ENCODE data around the gene SLC48A1.
A peak's percentile ranks its signal among the peaks of the same experiment; 100 is the strongest.

The SLC48A1 gene

DNA sequence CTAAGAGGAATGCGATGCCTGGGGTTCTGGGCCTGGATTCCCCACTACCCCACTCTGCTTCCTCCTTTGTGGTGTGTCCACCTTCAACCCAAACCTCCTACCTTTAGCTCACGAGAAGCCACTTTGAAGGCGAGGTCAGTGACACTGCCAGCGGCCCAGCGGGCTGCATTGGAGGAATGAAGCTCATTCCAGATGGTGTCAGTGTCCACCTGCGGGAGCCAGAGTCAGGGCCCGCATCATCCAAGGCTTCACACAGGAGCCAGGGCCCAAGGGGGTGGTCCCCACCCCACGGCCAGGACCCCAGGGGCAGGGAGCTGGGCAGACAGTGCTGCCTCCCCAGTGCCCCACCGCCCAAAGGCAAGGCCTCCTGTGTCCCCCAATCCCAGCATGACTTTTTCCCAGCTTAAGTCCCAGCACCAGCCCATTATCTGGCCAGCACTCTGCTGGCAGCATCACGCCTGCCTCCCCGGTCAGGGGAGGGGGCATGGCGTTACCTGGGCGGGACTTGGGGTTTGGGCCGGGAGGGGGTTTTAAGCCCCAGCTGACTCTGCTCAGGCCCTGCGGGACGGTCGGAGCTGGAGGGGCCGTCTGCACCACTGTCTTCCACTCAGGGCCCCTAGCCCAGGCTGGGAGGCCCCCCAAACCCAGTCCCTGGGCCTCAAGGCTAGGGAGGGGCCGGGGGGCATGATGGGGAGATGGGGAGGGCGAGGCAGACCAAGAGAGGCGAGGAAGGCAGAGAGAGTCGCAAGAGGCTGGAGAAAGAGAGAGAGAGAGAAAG lies 16.9 kb downstream of the SLC48A1 start:
- Histone ChIP-seq H3K23ac (ENCODE audit: low read depth, low read length, poor library complexity) (no peak overlapping the region), H2BK12ac (ENCODE audit: low read length) (no peak overlapping the region), H3K9me3 (replicated peaks in 1 of 2; ENCODE audit: control insufficient read depth in 2 of 2, insufficient read depth in 1 of 2, low read depth in 1 of 2, low read length in 2 of 2) (no peaks in the 10 kb centered on the region), H4K8ac (ENCODE audit: low read depth, low read length) (no peak overlapping the region), H3K36me3 (replicated peaks in 1 of 2; ENCODE audit: control insufficient read depth in 2 of 2, insufficient read depth in 2 of 2, low read length in 2 of 2) (peaks cover 53 to 96% of the 10 kb centered on the region in 2 donors), H2AFZ (ENCODE audit: low read length) (no peak overlapping the region), H3K4me1 (ENCODE audit: control insufficient read depth in 2 of 2, insufficient read depth in 1 of 2, low read depth in 1 of 2, low read length in 2 of 2) (no peaks in the 10 kb centered on the region), H3K27ac (replicated peaks; ENCODE audit: low read length) (no peak overlapping the region), H2BK5ac (ENCODE audit: low read length) (no peak overlapping the region), H3K4me2 (ENCODE audit: insufficient read depth, low read length, poor library complexity, severe bottlenecking) (no peak overlapping the region), H2AK5ac (ENCODE audit: low read depth, low read length) (no peak overlapping the region), H3K4ac (ENCODE audit: low read length) (no peak overlapping the region), H3K4me3 (ENCODE audit: low read length in 2 of 2) (no peak overlapping the region), H3K27me3 (ENCODE audit: control insufficient read depth in 3 of 3, insufficient read depth in 3 of 3, low read depth in 1 of 3, low read length in 3 of 3) (no peaks in the 10 kb centered on the region), H2BK15ac (ENCODE audit: low read length) (no peak overlapping the region), H3K14ac (ENCODE audit: low read length) (no peak overlapping the region), H4K91ac (ENCODE audit: low read depth, low read length, poor library complexity) (no peak overlapping the region), H3K9ac (ENCODE audit: low read depth, low read length, poor library complexity) (no peak overlapping the region), H3K18ac (ENCODE audit: low read length) (no peak overlapping the region), H3K79me1 (ENCODE audit: low read depth, low read length) (no peaks in the 10 kb centered on the region), H2BK120ac (ENCODE audit: low read depth, low read length) (no peak overlapping the region)
- WGBS, 2 donors (ENCODE audit: extremely low coverage in 2 of 2, insufficient read length in 2 of 2, insufficient replicate concordance in 1 of 2), result no CpG with 5 or more reads among the region's 22 CpGs
- no peak for DNase-seq (ENCODE audit: low spot score)

GRCh38 chr12:47790676-47791350 lies 17.8 kb downstream of the SLC48A1 start:
- Histone ChIP-seq H3K79me1 (ENCODE audit: low read depth, low read length) (no peaks in the 10 kb centered on the region), H3K36me3 (replicated peaks in 1 of 2; ENCODE audit: control insufficient read depth in 2 of 2, insufficient read depth in 2 of 2, low read length in 2 of 2) (peaks cover 51 to 96% of the 10 kb centered on the region in 2 donors), H4K91ac (ENCODE audit: low read depth, low read length, poor library complexity) (no peak overlapping the region), H3K27ac (replicated peaks; ENCODE audit: low read length) (no peak overlapping the region), H2BK12ac (ENCODE audit: low read length) (no peak overlapping the region), H3K18ac (ENCODE audit: low read length) (no peak overlapping the region), H3K9ac (ENCODE audit: low read depth, low read length, poor library complexity) (no peak overlapping the region), H3K23ac (ENCODE audit: low read depth, low read length, poor library complexity) (peak overlapping the region; percentile 25), H3K4me2 (ENCODE audit: insufficient read depth, low read length, poor library complexity, severe bottlenecking) (no peak overlapping the region), H3K4me1 (ENCODE audit: control insufficient read depth in 2 of 2, insufficient read depth in 1 of 2, low read depth in 1 of 2, low read length in 2 of 2) (no peaks in the 10 kb centered on the region), H2BK5ac (ENCODE audit: low read length) (peak overlapping the region; percentile 48), H3K4ac (ENCODE audit: low read length) (no peak overlapping the region), H2BK15ac (ENCODE audit: low read length) (no peak overlapping the region), H2BK120ac (ENCODE audit: low read depth, low read length) (no peak overlapping the region), H3K9me3 (replicated peaks in 1 of 2; ENCODE audit: control insufficient read depth in 2 of 2, insufficient read depth in 1 of 2, low read depth in 1 of 2, low read length in 2 of 2) (no peaks in the 10 kb centered on the region), H4K8ac (ENCODE audit: low read depth, low read length) (no peak overlapping the region), H3K27me3 (ENCODE audit: control insufficient read depth in 3 of 3, insufficient read depth in 3 of 3, low read depth in 1 of 3, low read length in 3 of 3) (no peaks in the 10 kb centered on the region), H2AK5ac (ENCODE audit: low read depth, low read length) (no peak overlapping the region), H2AFZ (ENCODE audit: low read length) (no peak overlapping the region), H3K4me3 (ENCODE audit: low read length in 2 of 2) (no peak overlapping the region), H3K14ac (ENCODE audit: low read length) (no peak overlapping the region)
- WGBS, 2 donors (ENCODE audit: extremely low coverage in 2 of 2, insufficient read length in 2 of 2, insufficient replicate concordance in 1 of 2), result no CpG with 5 or more reads among the region's 20 CpGs
- no peak for DNase-seq (ENCODE audit: low spot score)

DNA sequence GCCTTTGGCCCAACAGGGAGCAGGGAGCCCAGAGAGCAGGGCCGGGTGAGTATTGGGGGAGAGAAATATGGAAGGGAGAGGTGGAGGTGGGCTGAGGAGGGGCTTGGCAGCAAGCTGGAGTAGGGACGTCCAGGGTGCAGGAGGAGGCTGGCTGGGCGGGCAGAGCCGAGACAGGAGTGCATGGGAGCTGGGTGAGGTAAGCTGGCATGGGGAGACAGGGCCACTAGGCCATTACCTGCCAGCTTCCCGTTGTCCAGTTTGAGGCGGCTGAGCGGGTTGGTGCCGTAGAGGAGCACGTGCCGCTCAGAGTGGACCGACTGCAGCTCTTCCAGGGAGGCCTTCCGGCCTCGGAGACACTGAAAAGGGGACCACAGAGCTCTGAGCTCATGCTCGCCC lies 18.3 kb downstream of the SLC48A1 start:
- Histone ChIP-seq H3K4me3 (ENCODE audit: low read length in 2 of 2) (no peak overlapping the region), H3K27ac (replicated peaks; ENCODE audit: low read length) (no peak overlapping the region), H3K36me3 (replicated peaks in 1 of 2; ENCODE audit: control insufficient read depth in 2 of 2, insufficient read depth in 2 of 2, low read length in 2 of 2) (peaks cover 46 to 96% of the 10 kb centered on the region in 2 donors), H2BK15ac (ENCODE audit: low read length) (no peak overlapping the region), H3K14ac (ENCODE audit: low read length) (no peak overlapping the region), H3K18ac (ENCODE audit: low read length) (no peak overlapping the region), H3K4ac (ENCODE audit: low read length) (no peak overlapping the region), H3K9ac (ENCODE audit: low read depth, low read length, poor library complexity) (peak overlapping the region; percentile 50), H3K79me1 (ENCODE audit: low read depth, low read length) (no peaks in the 10 kb centered on the region), H4K91ac (ENCODE audit: low read depth, low read length, poor library complexity) (no peak overlapping the region), H2BK12ac (ENCODE audit: low read length) (no peak overlapping the region), H2AFZ (ENCODE audit: low read length) (no peak overlapping the region), H3K4me1 (ENCODE audit: control insufficient read depth in 2 of 2, insufficient read depth in 1 of 2, low read depth in 1 of 2, low read length in 2 of 2) (no peaks in the 10 kb centered on the region), H3K9me3 (replicated peaks in 1 of 2; ENCODE audit: control insufficient read depth in 2 of 2, insufficient read depth in 1 of 2, low read depth in 1 of 2, low read length in 2 of 2) (no peaks in the 10 kb centered on the region), H2BK5ac (ENCODE audit: low read length) (no peak overlapping the region), H3K23ac (ENCODE audit: low read depth, low read length, poor library complexity) (peak overlapping the region; percentile 25), H3K27me3 (ENCODE audit: control insufficient read depth in 3 of 3, insufficient read depth in 3 of 3, low read depth in 1 of 3, low read length in 3 of 3) (no peaks in the 10 kb centered on the region), H3K4me2 (ENCODE audit: insufficient read depth, low read length, poor library complexity, severe bottlenecking) (no peak overlapping the region), H2AK5ac (ENCODE audit: low read depth, low read length) (no peak overlapping the region), H2BK120ac (ENCODE audit: low read depth, low read length) (no peak overlapping the region), H4K8ac (ENCODE audit: low read depth, low read length) (no peak overlapping the region)
- WGBS, 2 donors (ENCODE audit: extremely low coverage in 2 of 2, insufficient read length in 2 of 2, insufficient replicate concordance in 1 of 2), result no CpG with 5 or more reads among the region's 14 CpGs
- no peak for DNase-seq (ENCODE audit: low spot score)

GRCh38 chr12:47791874-47792273 lies 18.8 kb downstream of the SLC48A1 start:
- peaks cover 43 to 95% of the 10 kb centered on the region in 2 donors for H3K36me3 ChIP-seq (replicated peaks in 1 of 2; ENCODE audit: control insufficient read depth in 2 of 2, insufficient read depth in 2 of 2, low read length in 2 of 2)
- no peak overlapping the region for H3K4ac ChIP-seq (ENCODE audit: low read length)
- H3K18ac ChIP-seq (ENCODE audit: low read length), result peak overlapping the region; percentile 45
- no peak for DNase-seq (ENCODE audit: low spot score)
- no peak overlapping the region for H3K4me2 ChIP-seq (ENCODE audit: insufficient read depth, low read length, poor library complexity, severe bottlenecking)
- no peak overlapping the region for H2AFZ ChIP-seq (ENCODE audit: low read length)
- peak overlapping the region; percentile 66 for H3K9ac ChIP-seq (ENCODE audit: low read depth, low read length, poor library complexity)
- H2AK5ac ChIP-seq (ENCODE audit: low read depth, low read length), result no peak overlapping the region
- H2BK12ac ChIP-seq (ENCODE audit: low read length), result no peak overlapping the region
- H2BK15ac ChIP-seq (ENCODE audit: low read length), result no peak overlapping the region
- H3K27ac ChIP-seq (replicated peaks; ENCODE audit: low read length), result no peak overlapping the region
- no peak overlapping the region for H2BK120ac ChIP-seq (ENCODE audit: low read depth, low read length)
- H3K4me3 ChIP-seq (ENCODE audit: low read length in 2 of 2), result no peak overlapping the region
- peak overlapping the region; percentile 86 for H3K23ac ChIP-seq (ENCODE audit: low read depth, low read length, poor library complexity)
- no peak overlapping the region for H2BK5ac ChIP-seq (ENCODE audit: low read length)
- no peak overlapping the region for H4K8ac ChIP-seq (ENCODE audit: low read depth, low read length)
- no peaks in the 10 kb centered on the region for H3K79me1 ChIP-seq (ENCODE audit: low read depth, low read length)
- no peaks in the 10 kb centered on the region for H3K4me1 ChIP-seq (ENCODE audit: control insufficient read depth in 2 of 2, insufficient read depth in 1 of 2, low read depth in 1 of 2, low read length in 2 of 2)
- no peak overlapping the region for H3K14ac ChIP-seq (ENCODE audit: low read length)
- WGBS, 2 donors (ENCODE audit: extremely low coverage in 2 of 2, insufficient read length in 2 of 2, insufficient replicate concordance in 1 of 2), result no CpG with 5 or more reads among the region's 16 CpGs
- no peaks in the 10 kb centered on the region for H3K27me3 ChIP-seq (ENCODE audit: control insufficient read depth in 3 of 3, insufficient read depth in 3 of 3, low read depth in 1 of 3, low read length in 3 of 3)
- H3K9me3 ChIP-seq (replicated peaks in 1 of 2; ENCODE audit: control insufficient read depth in 2 of 2, insufficient read depth in 1 of 2, low read depth in 1 of 2, low read length in 2 of 2), result no peaks in the 10 kb centered on the region
- no peak overlapping the region for H4K91ac ChIP-seq (ENCODE audit: low read depth, low read length, poor library complexity)

Measured in neuronal stem cell (in vitro differentiated cells).